Measurements from ENCODE around the gene FBXL7. TPM values are rescaled to one million over a fixed set of nuclear protein-coding genes. Genes with fewer than 3 reads are reported as not detected.

Gene FBXL7
- total RNA-seq, 1 experiment from 2014 or later = 9.4 TPM

- no peak for DNase-seq (ENCODE audit: low read depth, low spot score)
- in situ Hi-C loops (cut with HindIII; ENCODE audit: low pct_unique_long_range_greater_than_20kb, low sequenced_read_pairs) = no loop called here
Observed at GRCh38 chr5:15558681-15559080, 58.7 kb downstream of the FBXL7 start.

GRCh38 chr5:15560421-15560820, 60.4 kb downstream of the FBXL7 start:
- no peak for DNase-seq (ENCODE audit: low read depth, low spot score)
- in situ Hi-C loops (cut with HindIII; ENCODE audit: low pct_unique_long_range_greater_than_20kb, low sequenced_read_pairs) = no loop called here

- in situ Hi-C loops (cut with HindIII; ENCODE audit: low pct_unique_long_range_greater_than_20kb, low sequenced_read_pairs) = no loop called here
- no peak for DNase-seq (ENCODE audit: low read depth, low spot score)
Observed at GRCh38 chr5:15564523-15564922, 64.5 kb downstream of the FBXL7 start.

GRCh38 chr5:15564957-15565356, 65.0 kb downstream of the FBXL7 start:
- in situ Hi-C loops (cut with HindIII; ENCODE audit: low pct_unique_long_range_greater_than_20kb, low sequenced_read_pairs) = no loop called here
- no peak for DNase-seq (ENCODE audit: low read depth, low spot score)

GRCh38 chr5:15566306-15566705, 66.3 kb downstream of the FBXL7 start:
- in situ Hi-C loops (cut with HindIII; ENCODE audit: low pct_unique_long_range_greater_than_20kb, low sequenced_read_pairs) = no loop called here
- peak; percentile 46 for DNase-seq (ENCODE audit: low read depth, low spot score)

- in situ Hi-C loops (cut with HindIII; ENCODE audit: low pct_unique_long_range_greater_than_20kb, low sequenced_read_pairs) = no loop called here
- peak; percentile 85 for DNase-seq (ENCODE audit: low read depth, low spot score)
Observed at GRCh38 chr5:15566789-15567188, 66.8 kb downstream of the FBXL7 start.

GRCh38 chr5:15570491-15570890, 70.5 kb downstream of the FBXL7 start:
- in situ Hi-C loops (cut with HindIII; ENCODE audit: low pct_unique_long_range_greater_than_20kb, low sequenced_read_pairs) = no loop called here
- no peak for DNase-seq (ENCODE audit: low read depth, low spot score)

GRCh38 chr5:15571081-15571480, 71.1 kb downstream of the FBXL7 start:
- DNase-seq (ENCODE audit: low read depth, low spot score) = peak; percentile 93
- in situ Hi-C loops (cut with HindIII; ENCODE audit: low pct_unique_long_range_greater_than_20kb, low sequenced_read_pairs) = no loop called here

- in situ Hi-C loops (cut with HindIII; ENCODE audit: low pct_unique_long_range_greater_than_20kb, low sequenced_read_pairs) = no loop called here
- DNase-seq (ENCODE audit: low read depth, low spot score) = peak; percentile 51
Observed at GRCh38 chr5:15571618-15572017, 71.6 kb downstream of the FBXL7 start.

GRCh38 chr5:15573590-15573989, 73.6 kb downstream of the FBXL7 start:
- in situ Hi-C loops (cut with HindIII; ENCODE audit: low pct_unique_long_range_greater_than_20kb, low sequenced_read_pairs) = no loop called here
- peak; percentile 98 for DNase-seq (ENCODE audit: low read depth, low spot score)

- in situ Hi-C loops (cut with HindIII; ENCODE audit: low pct_unique_long_range_greater_than_20kb, low sequenced_read_pairs) = no loop called here
- DNase-seq (ENCODE audit: low read depth, low spot score) = no peak
Observed at GRCh38 chr5:15574128-15574527, 74.1 kb downstream of the FBXL7 start.

- DNase-seq (ENCODE audit: low read depth, low spot score) = peak; percentile 64
- in situ Hi-C loops (cut with HindIII; ENCODE audit: low pct_unique_long_range_greater_than_20kb, low sequenced_read_pairs) = no loop called here
Observed at GRCh38 chr5:15574806-15575325, 74.9 kb downstream of the FBXL7 start.

- in situ Hi-C loops (cut with HindIII; ENCODE audit: low pct_unique_long_range_greater_than_20kb, low sequenced_read_pairs) = no loop called here
- DNase-seq (ENCODE audit: low read depth, low spot score) = no peak
Observed at GRCh38 chr5:15575666-15576065, 75.7 kb downstream of the FBXL7 start.

- in situ Hi-C loops (cut with HindIII; ENCODE audit: low pct_unique_long_range_greater_than_20kb, low sequenced_read_pairs) = no loop called here
- no peak for DNase-seq (ENCODE audit: low read depth, low spot score)
Observed at GRCh38 chr5:15577132-15577531, 77.2 kb downstream of the FBXL7 start.

- no peak for DNase-seq (ENCODE audit: low read depth, low spot score)
- in situ Hi-C loops (cut with HindIII; ENCODE audit: low pct_unique_long_range_greater_than_20kb, low sequenced_read_pairs) = no loop called here
Observed at GRCh38 chr5:15577831-15578230, 77.9 kb downstream of the FBXL7 start.

GRCh38 chr5:15579193-15579990, 79.4 kb downstream of the FBXL7 start:
- DNase-seq (ENCODE audit: low read depth, low spot score) = no peak
- in situ Hi-C loops (cut with HindIII; ENCODE audit: low pct_unique_long_range_greater_than_20kb, low sequenced_read_pairs) = no loop called here

- in situ Hi-C loops (cut with HindIII; ENCODE audit: low pct_unique_long_range_greater_than_20kb, low sequenced_read_pairs) = no loop called here
Observed at GRCh38 chr5:15584528-15584927, 84.5 kb downstream of the FBXL7 start.

GRCh38 chr5:15585128-15585527, 85.1 kb downstream of the FBXL7 start:
- no peak for DNase-seq (ENCODE audit: low read depth, low spot score)
- in situ Hi-C loops (cut with HindIII; ENCODE audit: low pct_unique_long_range_greater_than_20kb, low sequenced_read_pairs) = no loop called here

More at GRCh38 chr5:15584528-15584927, 84.5 kb downstream of the FBXL7 start:
- no peak for DNase-seq (ENCODE audit: low read depth, low spot score)

GRCh38 chr5:15585841-15586591, 86.0 kb downstream of the FBXL7 start:
- in situ Hi-C loops (cut with HindIII; ENCODE audit: low pct_unique_long_range_greater_than_20kb, low sequenced_read_pairs) = no loop called here
- DNase-seq (ENCODE audit: low read depth, low spot score) = no peak
